GM12864 (cell line): ENCODE measurements around the gene GIGYF1.

ENCODE experiments used
- DNase-seq: peaks from one replicate; pipeline ENCODE4 v3.0.0-alpha.2; 2011; ENCODE audit warnings: low read depth
- H3K4me3 ChIP-seq: 2 replicates; pipeline ENCODE4 v1.5.1; 2011; ENCODE audit warnings: mild to moderate bottlenecking, low read depth, low read length, control low read depth
- CTCF ChIP-seq: IDR thresholded peaks from 2 replicates; pipeline ENCODE4 v1.5.1; 2011; ENCODE audit warnings: low read depth, mild to moderate bottlenecking, moderate library complexity, low read length, control low read depth, inconsistent platforms; ENCODE audit errors: missing control alignments

The GIGYF1 gene

GRCh38 chr7:100682991-100683658 is 10.9 kb downstream of the GIGYF1 start:
- no peak overlapping the region for H3K4me3 ChIP-seq

GRCh38 chr7:100682228-100682741 is 11.8 kb downstream of the GIGYF1 start:
- no peak overlapping the region for H3K4me3 ChIP-seq
- no peak for DNase-seq
- TF ChIP-seq CTCF: no peak

More at GRCh38 chr7:100682991-100683658, 10.9 kb downstream of the GIGYF1 start:
- no peak for DNase-seq
- TF ChIP-seq CTCF: no peak

GRCh38 chr7:100681491-100682227 is 12.4 kb downstream of the GIGYF1 start:
- TF ChIP-seq CTCF: no peak
- no peak for DNase-seq
- no peak overlapping the region for H3K4me3 ChIP-seq

GRCh38 chr7:100680576-100681271 is 13.3 kb downstream of the GIGYF1 start:
- no peak overlapping the region for H3K4me3 ChIP-seq
- DNase-seq: no peak
- no peak for TF ChIP-seq CTCF

GRCh38 chr7:100679927-100680575 is 14.0 kb downstream of the GIGYF1 start:
- no peak for DNase-seq
- H3K4me3 ChIP-seq: no peak overlapping the region
- no peak for TF ChIP-seq CTCF

GRCh38 chr7:100679129-100679926 is 14.7 kb downstream of the GIGYF1 start:
- no peak overlapping the region for H3K4me3 ChIP-seq
- no peak for TF ChIP-seq CTCF
- DNase-seq: no peak
